HCT116 (cell line): ENCODE results near the gene LYL1. TPM values are rescaled to one million over a fixed set of nuclear protein-coding genes. Genes with fewer than 3 reads are reported as not detected.
A peak's percentile ranks its signal among the peaks of the same experiment; 100 is the strongest.

Experiments
- ATAC-seq: fragments of 200-7000 bp; cut with Tn5 transposase; 2 replicates; pipeline ENCODE4 v1.9.1; 2020; ENCODE audit warnings: mild to moderate bottlenecking, moderate library complexity
- BruUV-seq: library from RNA; stranded (reverse); fragments of 400-500 nt; replicated peaks from 2 replicates; lab custom pipeline; 2021; lab: Mats Ljungman, UMichigan
- CTCF ChIA-PET: fragments of 300-600 bp; sonication (Branson Sonifier 250); formaldehyde crosslinking; loops from one replicate; lab custom pipeline; 2021; ENCODE audit warnings: antibody characterized with exemption; lab: Charles Lee
- POLR2A ChIA-PET: fragments of 300-600, 350-600 bp; sonication (Branson Sonifier 250); formaldehyde crosslinking; loops from one replicate; lab custom pipeline; 2021; ENCODE audit warnings: antibody characterized with exemption; lab: Charles Lee
- RAD21 ChIA-PET, 2 experiments: fragments of 300-600 bp; sonication (Branson Sonifier 250); formaldehyde crosslinking; loops; one replicate each; lab custom pipeline; 2023; ENCODE audit warnings: low total read pairs in 2 of 2; ENCODE audit not compliant: uncharacterized antibody in 2 of 2, unreplicated experiment in 2 of 2, low non-redundant PET in 1 of 2; lab: Charles Lee
- DNase-seq: peaks from one replicate; pipeline ENCODE4 v3.0.0-alpha.2; 2010; ENCODE audit warnings: low read depth, low spot score
- H2AFZ ChIP-seq: fragments of 200-600 bp; shearing (Covaris generic), sonication (generic); 2 replicates; pipeline ENCODE4 v1.6.1; 2017; ENCODE audit warnings: low read depth, mixed run types, mixed read lengths, antibody characterized with exemption, low read length; ENCODE audit not compliant: poor library complexity, severe bottlenecking
- H3K27ac ChIP-seq: 2 replicates; pipeline ENCODE4 v1.5.1; 2012; ENCODE audit warnings: low read depth, low read length
- H3K27me3 ChIP-seq: fragments of 200-600 bp; sonication (generic); 2 replicates; pipeline ENCODE4 v1.6.1; 2016; ENCODE audit warnings: mixed run types, low read length, mixed read lengths; ENCODE audit not compliant: insufficient read depth
- H3K36me3 ChIP-seq, 2 experiments: fragments of 200-500 bp in 1 of 2; fragments of 200-600 bp in 1 of 2; sonication (Bioruptor generic) in 1 of 2; sonication (generic) in 1 of 2; 2 replicates each; pipeline versions ENCODE4 v1.5.1 to v1.6.1; 2014 to 2016; ENCODE audit warnings: low read length in 2 of 2, inconsistent platforms in 1 of 2, mixed read lengths in 1 of 2, mixed run types in 1 of 2; ENCODE audit not compliant: insufficient read depth in 2 of 2, control insufficient read depth in 1 of 2
- H3K4me1 ChIP-seq, 2 experiments: fragments of 200-600 bp in 1 of 2; sonication (generic) in 1 of 2; 2 replicates each; pipeline versions ENCODE4 v1.5.1 to v1.6.1; 2012 to 2017; ENCODE audit warnings: low read length in 2 of 2, inconsistent platforms in 1 of 2, mild to moderate bottlenecking in 1 of 2, mixed read lengths in 1 of 2, mixed run types in 1 of 2, moderate library complexity in 1 of 2; ENCODE audit not compliant: insufficient read depth in 2 of 2, control insufficient read depth in 1 of 2
- H3K4me2 ChIP-seq: fragments of 200-600 bp; sonication (generic); 2 replicates; pipeline ENCODE4 v1.6.1; 2017; ENCODE audit warnings: mixed run types, low read length, mixed read lengths
- H3K4me3 ChIP-seq, 2 experiments: fragments of 200-600 bp in 1 of 2; sonication (generic) in 1 of 2; replicated peaks in 1 of 2; 2 replicates each; pipeline ENCODE4 v1.5.1; 2011 to 2016; ENCODE audit warnings: low read length in 2 of 2, control low read depth in 1 of 2, low read depth in 1 of 2, mild to moderate bottlenecking in 1 of 2, mixed read lengths in 1 of 2, mixed run types in 1 of 2
- H3K79me2 ChIP-seq: fragments of 200-600 bp; sonication (generic); 2 replicates; pipeline ENCODE4 v1.6.1; 2017; ENCODE audit warnings: mild to moderate bottlenecking, mixed run types, low read length, moderate library complexity, mixed read lengths; ENCODE audit not compliant: insufficient read depth
- H3K9ac ChIP-seq: fragments of 200-600 bp; sonication (generic); 2 replicates; pipeline ENCODE4 v1.6.1; 2016; ENCODE audit warnings: low read length, mixed read lengths
- H3K9me2 ChIP-seq: fragments of 200-600 bp; sonication (generic), shearing (Covaris generic); 2 replicates; pipeline ENCODE4 v1.6.1; 2017; ENCODE audit warnings: mixed run types, mild to moderate bottlenecking, moderate library complexity; ENCODE audit not compliant: insufficient read depth
- H3K9me3 ChIP-seq, 2 experiments: fragments of 200-500 bp in 1 of 2; fragments of 200-600 bp in 1 of 2; sonication (Bioruptor generic) in 1 of 2; sonication (generic) in 1 of 2; 2 replicates each; pipeline ENCODE4 v1.6.1; 2014 to 2017; ENCODE audit warnings: low read length in 2 of 2, mixed read lengths in 2 of 2, inconsistent platforms in 1 of 2, low read depth in 1 of 2, mild to moderate bottlenecking in 1 of 2, mixed run types in 1 of 2, moderate library complexity in 1 of 2; ENCODE audit not compliant: control insufficient read depth in 1 of 2, insufficient read depth in 1 of 2
- H4K20me1 ChIP-seq: fragments of 200-600 bp; sonication (generic), shearing (Covaris generic); 2 replicates; pipeline ENCODE4 v1.6.1; 2017; ENCODE audit warnings: mixed run types, mild to moderate bottlenecking, moderate library complexity; ENCODE audit not compliant: insufficient read depth
- CEBPB ChIP-seq: IDR thresholded peaks from 2 replicates; pipeline ENCODE4 v1.6.1; 2012; ENCODE audit warnings: low read depth
- CTCF ChIP-seq, 3 experiments: fragments of 200-600 bp in 1 of 3; sonication (generic) in 1 of 3; IDR thresholded peaks in 2 of 3; conservative IDR thresholded peaks in 1 of 3; 2 replicates each; pipeline ENCODE4 v1.5.1; 2012 to 2017; ENCODE audit warnings: low read depth in 2 of 3, low read length in 2 of 3, antibody characterized with exemption in 1 of 3, borderline replicate concordance in 1 of 3, control low read depth in 1 of 3, mild to moderate bottlenecking in 1 of 3, mixed read lengths in 1 of 3, mixed run types in 1 of 3, moderate library complexity in 1 of 3; ENCODE audit not compliant: insufficient read depth in 1 of 3
- EGR1 ChIP-seq: IDR thresholded peaks from 2 replicates; pipeline ENCODE4 v1.6.1; 2012; ENCODE audit warnings: low read depth
- MAX ChIP-seq: IDR thresholded peaks from 2 replicates; pipeline ENCODE4 v1.6.1; 2012
- POLR2A ChIP-seq: IDR thresholded peaks from 2 replicates; pipeline ENCODE4 v1.7.0; 2011; ENCODE audit warnings: borderline replicate concordance; ENCODE audit not compliant: insufficient read depth, insufficient read length; ENCODE audit errors: extremely low read depth
- POLR2AphosphoS5 ChIP-seq: IDR thresholded peaks from 2 replicates; pipeline ENCODE4 v1.6.1; 2011; ENCODE audit warnings: mild to moderate bottlenecking, low read depth, low read length, moderate library complexity
- REST ChIP-seq: IDR thresholded peaks from 2 replicates; pipeline ENCODE4 v1.6.1; 2012; ENCODE audit warnings: low read depth
- SRF ChIP-seq: IDR thresholded peaks from 2 replicates; pipeline ENCODE4 v1.6.1; 2012; ENCODE audit warnings: low read depth
- YY1 ChIP-seq: IDR thresholded peaks from 2 replicates; pipeline ENCODE4 v1.6.1; 2011; ENCODE audit warnings: low read length, low read depth, moderate library complexity, mild to moderate bottlenecking; ENCODE audit not compliant: insufficient replicate concordance; ENCODE audit errors: extremely low read depth
- ZFX ChIP-seq: fragments of 450-650 bp; IDR thresholded peaks from 2 replicates; pipeline ENCODE4 v1.6.1; 2017
- intact Hi-C: fragments of 100-400 bp; cut with micrococcal nuclease; formaldehyde crosslinking; loops from 2 replicates; pipeline ENCODE4 v1.10.0; 2022
- total RNA-seq: library from RNA; stranded (reverse); gene quantifications from one replicate; pipeline ENCODE4 v1.2.1, GENCODE V29; 2021; ENCODE audit not compliant: unreplicated experiment

Gene LYL1
- total RNA-seq, 1 experiment from 2014 or later: 2.6 TPM

DNA sequence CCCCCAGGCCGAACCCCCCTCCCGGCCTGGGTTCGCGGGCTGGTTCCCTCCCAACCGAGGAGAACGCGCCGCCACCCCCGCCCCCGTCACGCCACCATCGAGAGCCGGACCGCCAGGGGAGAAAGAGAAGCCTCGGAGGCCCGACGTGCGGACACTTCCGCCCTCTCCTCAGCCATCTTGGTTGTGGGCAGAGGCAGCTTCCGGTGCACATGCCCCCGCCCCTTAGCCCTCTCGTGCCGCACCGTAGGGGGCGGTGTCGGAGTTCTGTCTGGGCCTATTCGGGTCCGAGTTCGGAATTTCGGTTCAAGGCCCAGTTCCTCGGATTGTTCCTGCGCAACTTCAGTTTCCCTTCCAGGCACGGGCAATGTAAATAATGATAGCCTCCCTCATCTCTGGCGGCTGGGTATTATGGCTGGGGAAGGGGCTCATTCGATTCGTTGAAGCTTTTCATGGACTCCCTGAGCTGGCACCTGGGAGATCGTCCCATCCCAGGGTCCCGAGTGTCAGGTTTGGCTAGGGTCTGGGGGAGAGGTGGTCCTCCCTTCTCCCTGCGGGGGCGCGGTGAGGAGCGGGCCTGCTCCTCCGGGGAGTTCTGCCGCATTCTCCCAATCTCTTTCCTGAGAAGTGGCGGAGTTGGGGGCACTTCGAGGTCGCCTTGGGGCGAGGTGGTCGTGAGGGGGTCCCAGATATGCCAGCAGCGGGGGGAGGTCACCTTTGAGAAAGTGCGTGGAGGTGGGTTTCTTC lies 47.7 kb upstream of the LYL1 start, which contains the start of the genes IER2 and STX10:
TSS of gene IER2 (plus strand) at position 225 of the 744 bp plus-strand sequence. CDS start 2,776 bp downstream, outside the sequence.
TSS of gene STX10 (minus strand) at position 189 of the 744 bp plus-strand sequence. CDS start 202 bp downstream, outside the sequence.
- no peak within 1 kb of the TSS for H2AFZ ChIP-seq
- peak; percentile 41 for ATAC-seq
- CTCF ChIA-PET: interaction anchor here (0.9 to 1.1 kb wide), 3 partner anchors 56 to 173 kb away, joined by 3 to 4 read pairs (median 4); no protein-coding TSS in a partner anchor

More for the DNA sequence above, 47.7 kb upstream of the LYL1 start, which contains the start of the genes IER2 and STX10:
- DNase-seq: no peak
- H3K4me3 ChIP-seq: peak within 1 kb of the TSS; percentile 84 to 98
- peaks cover 12% of the 10 kb centered on the region; the same call in 1 of the 2 replicates for H4K20me1 ChIP-seq
- no peaks in the 10 kb centered on the region for H3K27me3 ChIP-seq
- H3K4me1 ChIP-seq: peaks cover 33 to 66% of the 10 kb centered on the region in 2 experiments
- peak within 1 kb of the TSS; percentile 100 for H3K9ac ChIP-seq
- peak within 1 kb of the TSS; percentile 94 for H3K27ac ChIP-seq
- peak; percentile 73 for TF ChIP-seq POLR2AphosphoS5
- peak; percentile 23 for TF ChIP-seq POLR2A
- TF ChIP-seq CEBPB: no peak
- no peak for TF ChIP-seq MAX
- TF ChIP-seq EGR1: no peak
- TF ChIP-seq ZFX: peak; percentile 75
- TF ChIP-seq SRF: no peak
- peak in 2 of 3 experiments; percentile 46 to 58; a peak in 4 of 6 replicates for TF ChIP-seq CTCF (IDR thresholded peaks at IDR 0.05 in 2 of 3, conservative IDR thresholded peaks at IDR 0.05 in 1 of 3; ENCODE audit: borderline replicate concordance in 1 of 3, insufficient read depth in 1 of 3, low read depth in 2 of 3, low read length in 2 of 3)
- no peak for TF ChIP-seq REST
- TF ChIP-seq YY1: peak; percentile 99
- H3K79me2 ChIP-seq: peaks cover 62% of the 10 kb centered on the region
- peak within 1 kb of the TSS; percentile 99 for H3K4me2 ChIP-seq
- no TSS peak for BruUV-seq
- H3K9me2 ChIP-seq: no peaks in the 10 kb centered on the region
- POLR2A ChIA-PET: interaction anchor here (0.6 to 2.5 kb wide), 7 partner anchors 12 to 92 kb away, joined by 3 to 11 read pairs (median 4); no protein-coding TSS in a partner anchor
- RAD21 ChIA-PET: interaction anchor here in 1 of 2 experiments (0.6 to 1.1 kb wide), 3 partner anchors 49 to 194 kb away, joined by 3 to 6 read pairs (median 4); no protein-coding TSS in a partner anchor
- peaks cover 0 to 12% of the 10 kb centered on the region in 2 experiments; a peak in 2 of 4 replicates for H3K36me3 ChIP-seq
- intact Hi-C loops: loop anchor here (2.0 to 5.0 kb wide), 3 partner anchors 34 to 697 kb away; partner anchors contain the start of gene TRMT1
- no peaks in the 10 kb centered on the region for H3K9me3 ChIP-seq
